NCI-H2029 (cell line): ENCODE results near the gene SLC36A4.
A peak's percentile ranks its signal among the peaks of the same experiment; 100 is the strongest.
"Not testable (repeated sequence)": the region's sequence is repeated elsewhere in the genome, so short reads cannot be mapped to it uniquely, and the experiment has no call there.

Experiments
- DNase-seq: peaks from one replicate; lab custom pipeline; 2025; lab: John Stamatoyannopoulos, UW

The SLC36A4 gene

GRCh38 chr11:93197380-93198214 is at the start of gene SLC36A4:
Gene SLC36A4, minus strand, starts transcription at chr11:93197991. Its CDS starts 159 bp downstream, at chr11:93197832.
- peak; percentile 95 for DNase-seq

- not testable (repeated sequence) for DNase-seq
Measured at GRCh38 chr11:93246790-93247189, 49.0 kb upstream of the SLC36A4 start.

GRCh38 chr11:93244018-93244417 is 46.2 kb upstream of the SLC36A4 start:
- no peak for DNase-seq

GRCh38 chr11:93239966-93240365 is 42.2 kb upstream of the SLC36A4 start:
- DNase-seq, result no peak

- DNase-seq, result no peak
Measured at GRCh38 chr11:93238956-93239355, 41.2 kb upstream of the SLC36A4 start.

- no peak for DNase-seq
Measured at GRCh38 chr11:93236741-93237675, 39.2 kb upstream of the SLC36A4 start.

- DNase-seq, result peak; percentile 82
Measured at GRCh38 chr11:93234602-93235207, 36.9 kb upstream of the SLC36A4 start.

- no peak for DNase-seq
Measured at GRCh38 chr11:93229876-93230275, 32.1 kb upstream of the SLC36A4 start.

- peak; percentile 41 for DNase-seq
Measured at GRCh38 chr11:93225662-93226061, 27.9 kb upstream of the SLC36A4 start.

GRCh38 chr11:93221539-93221938 is 23.7 kb upstream of the SLC36A4 start:
- peak; percentile 29 for DNase-seq

- no peak for DNase-seq
Measured at GRCh38 chr11:93220078-93220477, 22.3 kb upstream of the SLC36A4 start.

- DNase-seq, result peak; percentile 18
Measured at GRCh38 chr11:93219440-93219839, 21.6 kb upstream of the SLC36A4 start.

- peak; percentile 97 for DNase-seq
Measured at GRCh38 chr11:93216511-93217101, 18.8 kb upstream of the SLC36A4 start.

- DNase-seq, result no peak
Measured at GRCh38 chr11:93213622-93214021, 15.8 kb upstream of the SLC36A4 start.

- DNase-seq, result no peak
Measured at GRCh38 chr11:93212094-93212493, 14.3 kb upstream of the SLC36A4 start.

GRCh38 chr11:93209466-93209865 is 11.7 kb upstream of the SLC36A4 start:
- no peak for DNase-seq

- no peak for DNase-seq
Measured at GRCh38 chr11:93208663-93209270, 11.0 kb upstream of the SLC36A4 start.

GRCh38 chr11:93199616-93200015 is 1.8 kb upstream of the SLC36A4 start:
- no peak for DNase-seq

GRCh38 chr11:93198215-93198845 is 539 bp upstream of the SLC36A4 start:
- DNase-seq, result no peak

GRCh38 chr11:93196816-93197379 is 893 bp downstream of the SLC36A4 start:
- DNase-seq, result no peak
